Measurements from ENCODE around the gene CREG1.

Gene CREG1

GRCh38 chr1:167501515-167502191 lies 51.9 kb downstream of the CREG1 start:
- TF ChIP-seq, protein P1, sequence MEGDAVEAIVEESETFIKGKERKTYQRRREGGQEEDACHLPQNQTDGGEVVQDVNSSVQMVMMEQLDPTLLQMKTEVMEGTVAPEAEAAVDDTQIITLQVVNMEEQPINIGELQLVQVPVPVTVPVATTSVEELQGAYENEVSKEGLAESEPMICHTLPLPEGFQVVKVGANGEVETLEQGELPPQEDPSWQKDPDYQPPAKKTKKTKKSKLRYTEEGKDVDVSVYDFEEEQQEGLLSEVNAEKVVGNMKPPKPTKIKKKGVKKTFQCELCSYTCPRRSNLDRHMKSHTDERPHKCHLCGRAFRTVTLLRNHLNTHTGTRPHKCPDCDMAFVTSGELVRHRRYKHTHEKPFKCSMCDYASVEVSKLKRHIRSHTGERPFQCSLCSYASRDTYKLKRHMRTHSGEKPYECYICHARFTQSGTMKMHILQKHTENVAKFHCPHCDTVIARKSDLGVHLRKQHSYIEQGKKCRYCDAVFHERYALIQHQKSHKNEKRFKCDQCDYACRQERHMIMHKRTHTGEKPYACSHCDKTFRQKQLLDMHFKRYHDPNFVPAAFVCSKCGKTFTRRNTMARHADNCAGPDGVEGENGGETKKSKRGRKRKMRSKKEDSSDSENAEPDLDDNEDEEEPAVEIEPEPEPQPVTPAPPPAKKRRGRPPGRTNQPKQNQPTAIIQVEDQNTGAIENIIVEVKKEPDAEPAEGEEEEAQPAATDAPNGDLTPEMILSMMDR (IDR thresholded peaks at IDR 0.05; ENCODE audit: control insufficient read depth, insufficient read depth, low read depth, low read length, missing control alignments): no peak
- H3K4me3 ChIP-seq (ENCODE audit: control insufficient read depth, low read depth, low read length): no peak overlapping the region
- no peak for DNase-seq (ENCODE audit: low read depth)

- H3K4me3 ChIP-seq (ENCODE audit: control insufficient read depth, low read depth, low read length): no peak overlapping the region
- DNase-seq (ENCODE audit: low read depth): no peak
- TF ChIP-seq, protein P1 (IDR thresholded peaks at IDR 0.05; ENCODE audit: control insufficient read depth, insufficient read depth, low read depth, low read length, missing control alignments): no peak
These were observed 53.2 kb downstream of the CREG1 start for GRCh38 chr1:167500283-167500860.

- TF ChIP-seq, protein P1 (IDR thresholded peaks at IDR 0.05; ENCODE audit: control insufficient read depth, insufficient read depth, low read depth, low read length, missing control alignments): no peak
- no peak overlapping the region for H3K4me3 ChIP-seq (ENCODE audit: control insufficient read depth, low read depth, low read length)
- DNase-seq (ENCODE audit: low read depth): no peak
These were observed 53.9 kb downstream of the CREG1 start for GRCh38 chr1:167499664-167500101.

DNA sequence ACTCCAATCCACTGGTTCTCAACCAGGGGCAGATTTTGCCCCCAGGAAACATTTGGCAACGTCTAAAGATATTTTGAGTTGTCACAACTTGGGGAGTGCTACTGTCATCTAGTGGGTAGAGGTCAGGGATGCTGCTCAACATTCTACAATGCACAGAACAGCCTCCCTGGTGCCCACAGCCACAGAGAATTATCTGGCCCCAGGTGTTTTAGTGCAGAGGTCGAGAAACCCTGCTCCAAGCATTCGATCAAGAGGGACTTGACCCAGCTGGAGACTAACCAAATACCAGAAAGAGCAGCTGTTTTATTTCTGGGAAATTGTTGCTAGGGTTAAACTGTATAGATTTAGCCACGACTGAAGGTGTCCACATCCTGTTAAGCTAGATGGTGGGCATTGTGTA lies 54.5 kb downstream of the CREG1 start:
- H3K4me3 ChIP-seq (ENCODE audit: control insufficient read depth, low read depth, low read length): no peak overlapping the region
- TF ChIP-seq, protein P1 (IDR thresholded peaks at IDR 0.05; ENCODE audit: control insufficient read depth, insufficient read depth, low read depth, low read length, missing control alignments): no peak
- no peak for DNase-seq (ENCODE audit: low read depth)

GRCh38 chr1:167496797-167497619 lies 56.6 kb downstream of the CREG1 start:
- no peak overlapping the region for H3K4me3 ChIP-seq (ENCODE audit: control insufficient read depth, low read depth, low read length)
- DNase-seq (ENCODE audit: low read depth): no peak
- TF ChIP-seq, protein P1 (IDR thresholded peaks at IDR 0.05; ENCODE audit: control insufficient read depth, insufficient read depth, low read depth, low read length, missing control alignments): no peak

GRCh38 chr1:167493372-167493771 lies 60.2 kb downstream of the CREG1 start:
- no peak overlapping the region for H3K4me3 ChIP-seq (ENCODE audit: control insufficient read depth, low read depth, low read length)
- TF ChIP-seq, protein P1 (IDR thresholded peaks at IDR 0.05; ENCODE audit: control insufficient read depth, insufficient read depth, low read depth, low read length, missing control alignments): no peak
- DNase-seq (ENCODE audit: low read depth): no peak

All from AG09309 (cell line).